Kasumi-1 (cell line): ENCODE data around the gene DACT1.
"Not testable (repeated sequence)": the region's sequence is repeated elsewhere in the genome, so short reads cannot be mapped to it uniquely, and the experiment has no call there.

ENCODE experiments used
- DNase-seq, 2 experiments: peaks; one replicate each; lab custom pipeline; 2025; lab: John Stamatoyannopoulos, UW

DACT1 gene

GRCh38 chr14:58637391-58638230, at the start of gene DACT1:
Gene DACT1, plus strand, starts transcription at chr14:58637962. Its CDS starts 241 bp downstream, at chr14:58638203.
- peak; percentile 37 to 43 for DNase-seq

GRCh38 chr14:58588321-58588720, 49.4 kb upstream of the DACT1 start:
- not testable (repeated sequence) for DNase-seq

- DNase-seq = no peak
Measured at GRCh38 chr14:58593977-58594376, 43.8 kb upstream of the DACT1 start.

GRCh38 chr14:58597041-58597440, 40.7 kb upstream of the DACT1 start:
- no peak for DNase-seq

- DNase-seq = no peak
Measured at GRCh38 chr14:58598028-58598803, 39.5 kb upstream of the DACT1 start.

GRCh38 chr14:58598804-58599525, 38.8 kb upstream of the DACT1 start:
- no peak for DNase-seq

- DNase-seq = no peak
Measured at GRCh38 chr14:58599707-58600106, 38.1 kb upstream of the DACT1 start.

GRCh38 chr14:58605465-58605864, 32.3 kb upstream of the DACT1 start:
- DNase-seq = no peak

GRCh38 chr14:58607131-58607951, 30.4 kb upstream of the DACT1 start:
- no peak for DNase-seq

- no peak for DNase-seq
Measured at GRCh38 chr14:58607952-58608317, 29.8 kb upstream of the DACT1 start.

- DNase-seq = no peak
Measured at GRCh38 chr14:58617619-58618018, 20.1 kb upstream of the DACT1 start.

GRCh38 chr14:58620011-58620410, 17.8 kb upstream of the DACT1 start:
- DNase-seq = no peak

- DNase-seq = no peak
Measured at GRCh38 chr14:58625438-58625837, 12.3 kb upstream of the DACT1 start.

GRCh38 chr14:58626431-58626831, 11.3 kb upstream of the DACT1 start:
- peak; percentile 28 to 31 for DNase-seq

GRCh38 chr14:58628406-58628805, 9.4 kb upstream of the DACT1 start:
- no peak for DNase-seq

GRCh38 chr14:58629281-58629680, 8.5 kb upstream of the DACT1 start:
- DNase-seq = no peak

GRCh38 chr14:58631732-58632131, 6.0 kb upstream of the DACT1 start:
- DNase-seq = no peak

GRCh38 chr14:58633831-58634230, 3.9 kb upstream of the DACT1 start:
- no peak for DNase-seq

- no peak for DNase-seq
Measured at GRCh38 chr14:58634406-58635090, 3.2 kb upstream of the DACT1 start.

- DNase-seq = no peak
Measured at GRCh38 chr14:58635091-58635830, 2.5 kb upstream of the DACT1 start.
